Measurements from ENCODE around the gene BCAM.

DNA sequence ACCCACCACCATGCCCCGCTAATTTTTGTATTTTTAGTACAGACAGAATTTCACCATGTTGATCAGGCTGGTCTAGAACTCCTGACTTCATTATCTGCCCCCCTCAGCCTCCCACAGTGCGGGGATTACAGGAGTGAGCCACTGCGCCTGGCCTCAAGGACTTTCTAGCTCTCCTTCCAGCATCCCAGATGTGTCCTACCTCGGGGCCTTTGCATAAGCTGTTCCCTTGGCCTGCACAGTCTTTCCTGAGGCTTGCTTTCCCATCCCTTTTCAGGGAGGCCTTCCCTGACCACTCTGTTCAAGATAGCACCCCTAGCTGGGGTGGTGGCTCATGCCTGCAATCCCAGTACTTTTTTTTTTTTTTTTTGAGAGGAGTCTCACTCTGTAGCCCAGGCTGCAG, 14.3 kb upstream of the BCAM start:
- TF ChIP-seq CTCF (IDR thresholded peaks at IDR 0.05), result no peak
- no peak for TF ChIP-seq POLR2A (IDR thresholded peaks at IDR 0.05)
